ENCODE results near the gene CCDC9B.

DNA sequence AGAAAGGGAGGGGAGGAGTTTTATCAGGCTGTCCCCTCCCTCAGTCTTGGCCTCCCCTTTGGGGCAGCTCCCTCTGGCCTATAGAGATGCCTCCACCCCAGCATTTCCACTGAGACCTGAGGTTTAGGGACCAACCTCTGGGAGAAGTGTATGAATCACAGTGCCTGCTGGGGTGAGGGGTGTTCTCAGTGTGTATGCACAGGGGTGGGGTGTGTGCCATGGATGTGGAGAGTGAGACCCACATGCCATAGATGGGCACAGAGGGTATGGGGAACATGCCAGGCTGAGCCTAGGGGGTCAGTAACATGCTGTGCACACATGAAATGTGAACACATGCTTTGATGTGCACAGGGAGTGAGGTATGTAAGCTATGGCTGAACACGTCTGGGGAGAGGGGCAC is 45.4 kb downstream of the CCDC9B start:
- TF ChIP-seq CTCF (IDR thresholded peaks at IDR 0.05) (no peak), POLR2AphosphoS5 (IDR thresholded peaks at IDR 0.05) (no peak), EP300 (IDR thresholded peaks at IDR 0.05) (no peak)
